ENCODE data around the gene MYPOP. TPM values are rescaled to one million over a fixed set of nuclear protein-coding genes. Genes with fewer than 3 reads are reported as not detected.

The MYPOP gene
- total and polyA plus RNA-seq, 9 of the 15 experiments (the other 6 are each of a cell fraction or from before 2014, with no cell fraction given): 0.32 to 7.6 (median 1.6) TPM

DNA sequence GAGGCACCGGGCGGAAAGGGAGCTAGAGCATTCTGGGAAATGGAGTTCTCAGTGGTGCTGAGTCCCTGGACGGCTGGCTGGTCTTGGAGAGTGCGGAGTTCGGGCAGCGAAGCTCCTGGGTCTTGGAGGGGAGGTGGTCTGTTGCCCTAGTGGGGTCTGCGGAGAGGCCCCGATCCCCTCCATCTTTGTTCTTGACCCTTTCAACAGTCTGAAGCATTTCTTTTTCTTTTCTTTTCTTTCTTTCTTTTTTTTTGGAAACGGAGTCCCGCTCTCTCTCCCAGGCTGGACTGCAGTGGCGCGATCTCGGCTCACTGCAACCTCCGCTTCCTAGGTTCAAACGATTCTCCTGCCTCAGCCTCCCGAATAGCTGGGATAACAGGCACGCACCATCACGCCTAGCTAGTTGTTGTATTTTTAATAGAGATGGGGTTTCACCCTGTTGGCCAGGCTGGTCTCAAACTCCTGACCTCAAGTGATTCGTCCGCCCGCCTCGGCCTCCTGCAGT is 39.0 kb downstream of the MYPOP start (continued):
- TF ChIP-seq L3MBTL2 (IDR thresholded peaks at IDR 0.05): 0 out of 2 replicates have a peak, but pooled peaks have one; percentile 2
- TF ChIP-seq EZH2 (IDR thresholded peaks at IDR 0.05; ENCODE audit: borderline replicate concordance, low read depth, low read length): no peak
- TF ChIP-seq, protein P1, sequence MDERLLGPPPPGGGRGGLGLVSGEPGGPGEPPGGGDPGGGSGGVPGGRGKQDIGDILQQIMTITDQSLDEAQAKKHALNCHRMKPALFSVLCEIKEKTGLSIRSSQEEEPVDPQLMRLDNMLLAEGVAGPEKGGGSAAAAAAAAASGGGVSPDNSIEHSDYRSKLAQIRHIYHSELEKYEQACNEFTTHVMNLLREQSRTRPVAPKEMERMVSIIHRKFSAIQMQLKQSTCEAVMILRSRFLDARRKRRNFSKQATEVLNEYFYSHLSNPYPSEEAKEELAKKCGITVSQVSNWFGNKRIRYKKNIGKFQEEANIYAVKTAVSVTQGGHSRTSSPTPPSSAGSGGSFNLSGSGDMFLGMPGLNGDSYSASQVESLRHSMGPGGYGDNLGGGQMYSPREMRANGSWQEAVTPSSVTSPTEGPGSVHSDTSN (CRISPR knock-in tag; IDR thresholded peaks at IDR 0.05; ENCODE audit: low read depth): no peak
- TF ChIP-seq, protein P1 (tag; conservative IDR thresholded peaks at IDR 0.05; ENCODE audit: low read depth): no peak
- TF ChIP-seq PTBP1 (IDR thresholded peaks at IDR 0.05; ENCODE audit: low read depth, low read length): no peak
- 0 out of 2 replicates have a peak, but pooled peaks have one; percentile 17 for TF ChIP-seq LEF1 (IDR thresholded peaks at IDR 0.05)
- TF ChIP-seq RB1 (IDR thresholded peaks at IDR 0.05; ENCODE audit: low read depth): no peak
- no peak for TF ChIP-seq XRCC5 (IDR thresholded peaks at IDR 0.05; ENCODE audit: low read depth, low read length)
- TF ChIP-seq EP400 (IDR thresholded peaks at IDR 0.05): no peak
- TF ChIP-seq, protein P2, sequence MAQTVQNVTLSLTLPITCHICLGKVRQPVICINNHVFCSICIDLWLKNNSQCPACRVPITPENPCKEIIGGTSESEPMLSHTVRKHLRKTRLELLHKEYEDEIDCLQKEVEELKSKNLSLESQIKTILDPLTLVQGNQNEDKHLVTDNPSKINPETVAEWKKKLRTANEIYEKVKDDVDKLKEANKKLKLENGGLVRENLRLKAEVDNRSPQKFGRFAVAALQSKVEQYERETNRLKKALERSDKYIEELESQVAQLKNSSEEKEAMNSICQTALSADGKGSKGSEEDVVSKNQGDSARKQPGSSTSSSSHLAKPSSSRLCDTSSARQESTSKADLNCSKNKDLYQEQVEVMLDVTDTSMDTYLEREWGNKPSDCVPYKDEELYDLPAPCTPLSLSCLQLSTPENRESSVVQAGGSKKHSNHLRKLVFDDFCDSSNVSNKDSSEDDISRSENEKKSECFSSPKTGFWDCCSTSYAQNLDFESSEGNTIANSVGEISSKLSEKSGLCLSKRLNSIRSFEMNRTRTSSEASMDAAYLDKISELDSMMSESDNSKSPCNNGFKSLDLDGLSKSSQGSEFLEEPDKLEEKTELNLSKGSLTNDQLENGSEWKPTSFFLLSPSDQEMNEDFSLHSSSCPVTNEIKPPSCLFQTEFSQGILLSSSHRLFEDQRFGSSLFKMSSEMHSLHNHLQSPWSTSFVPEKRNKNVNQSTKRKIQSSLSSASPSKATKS (CRISPR knock-in tag; IDR thresholded peaks at IDR 0.05): no peak
- TF ChIP-seq, protein P3, sequence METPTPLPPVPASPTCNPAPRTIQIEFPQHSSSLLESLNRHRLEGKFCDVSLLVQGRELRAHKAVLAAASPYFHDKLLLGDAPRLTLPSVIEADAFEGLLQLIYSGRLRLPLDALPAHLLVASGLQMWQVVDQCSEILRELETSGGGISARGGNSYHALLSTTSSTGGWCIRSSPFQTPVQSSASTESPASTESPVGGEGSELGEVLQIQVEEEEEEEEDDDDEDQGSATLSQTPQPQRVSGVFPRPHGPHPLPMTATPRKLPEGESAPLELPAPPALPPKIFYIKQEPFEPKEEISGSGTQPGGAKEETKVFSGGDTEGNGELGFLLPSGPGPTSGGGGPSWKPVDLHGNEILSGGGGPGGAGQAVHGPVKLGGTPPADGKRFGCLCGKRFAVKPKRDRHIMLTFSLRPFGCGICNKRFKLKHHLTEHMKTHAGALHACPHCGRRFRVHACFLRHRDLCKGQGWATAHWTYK (CRISPR knock-in tag; IDR thresholded peaks at IDR 0.05): no peak
- no peak for TF ChIP-seq MAFK (IDR thresholded peaks at IDR 0.05; ENCODE audit: low read length)
- TF ChIP-seq NCOA6 (IDR thresholded peaks at IDR 0.05): no peak
- no peak for TF ChIP-seq SMAD3 (CRISPR knock-in tag; conservative IDR thresholded peaks at IDR 0.05)
- TF ChIP-seq, protein P4, sequence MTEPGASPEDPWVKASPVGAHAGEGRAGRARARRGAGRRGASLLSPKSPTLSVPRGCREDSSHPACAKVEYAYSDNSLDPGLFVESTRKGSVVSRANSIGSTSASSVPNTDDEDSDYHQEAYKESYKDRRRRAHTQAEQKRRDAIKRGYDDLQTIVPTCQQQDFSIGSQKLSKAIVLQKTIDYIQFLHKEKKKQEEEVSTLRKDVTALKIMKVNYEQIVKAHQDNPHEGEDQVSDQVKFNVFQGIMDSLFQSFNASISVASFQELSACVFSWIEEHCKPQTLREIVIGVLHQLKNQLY (CRISPR knock-in tag; conservative IDR thresholded peaks at IDR 0.05): no peak
- TF ChIP-seq U2AF1 (optimal IDR thresholded peaks at IDR 0.05; ENCODE audit: low read depth, low read length): no peak
- TF ChIP-seq NFIC (IDR thresholded peaks at IDR 0.05): no peak
- TF ChIP-seq SREBF2 (CRISPR knock-in tag; IDR thresholded peaks at IDR 0.05): 0 out of 2 replicates have a peak, but pooled peaks have one; percentile 58
- TF ChIP-seq FOXM1 (IDR thresholded peaks at IDR 0.05; ENCODE audit: low read depth): no peak
- TF ChIP-seq FOXM1 (CRISPR knock-in tag; IDR thresholded peaks at IDR 0.05; ENCODE audit: low read depth): 0 out of 2 replicates have a peak, but pooled peaks have one; percentile 33
- TF ChIP-seq ZNF212 (CRISPR knock-in tag; IDR thresholded peaks at IDR 0.05): no peak
